GM10847 (cell line): ENCODE results near the gene TMEM151B.
A peak's percentile ranks its signal among the peaks of the same experiment; 100 is the strongest.

Experiments used
- POLR2A ChIP-seq: IDR thresholded peaks from 2 replicates; pipeline ENCODE4 v1.6.1; 2011; ENCODE audit not compliant: insufficient read length; ENCODE audit errors: extremely low read depth

TMEM151B gene

DNA sequence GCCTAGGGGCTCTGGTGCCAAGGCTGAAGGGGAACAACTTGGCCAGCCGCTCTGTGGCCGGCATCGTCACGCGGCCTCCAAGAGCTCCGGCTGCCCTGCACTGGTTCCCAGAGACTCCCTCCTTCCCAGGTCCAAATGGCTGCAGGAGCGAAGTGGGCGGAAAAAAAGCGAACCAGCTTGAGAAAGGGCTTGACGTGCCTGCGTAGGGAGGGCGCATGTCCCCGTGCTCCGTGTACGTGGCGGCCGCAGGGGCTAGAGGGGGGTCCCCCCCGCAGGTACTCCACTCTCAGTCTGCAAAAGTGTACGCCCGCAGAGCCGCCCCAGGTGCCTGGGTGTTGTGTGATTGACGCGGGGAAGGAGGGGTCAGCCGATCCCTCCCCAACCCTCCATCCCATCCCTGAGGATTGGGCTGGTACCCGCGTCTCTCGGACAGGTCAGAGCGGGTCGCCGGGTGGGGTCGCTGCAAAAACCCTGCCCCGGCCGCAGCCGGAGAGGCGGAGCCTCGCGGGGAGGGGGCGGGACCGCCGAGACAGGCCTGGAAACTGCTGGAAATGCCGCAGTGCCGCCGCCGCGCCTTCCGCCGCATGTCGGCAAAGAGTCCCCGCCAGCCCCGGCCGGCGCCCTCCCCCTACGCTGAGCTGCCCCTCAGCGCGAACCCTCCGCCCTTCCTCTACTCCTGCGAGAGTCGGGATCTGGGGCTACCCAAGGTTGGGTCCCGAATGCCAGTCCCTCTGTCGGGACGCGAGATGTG, 24.2 kb upstream of the TMEM151B start:
- TF ChIP-seq POLR2A = no peak

DNA sequence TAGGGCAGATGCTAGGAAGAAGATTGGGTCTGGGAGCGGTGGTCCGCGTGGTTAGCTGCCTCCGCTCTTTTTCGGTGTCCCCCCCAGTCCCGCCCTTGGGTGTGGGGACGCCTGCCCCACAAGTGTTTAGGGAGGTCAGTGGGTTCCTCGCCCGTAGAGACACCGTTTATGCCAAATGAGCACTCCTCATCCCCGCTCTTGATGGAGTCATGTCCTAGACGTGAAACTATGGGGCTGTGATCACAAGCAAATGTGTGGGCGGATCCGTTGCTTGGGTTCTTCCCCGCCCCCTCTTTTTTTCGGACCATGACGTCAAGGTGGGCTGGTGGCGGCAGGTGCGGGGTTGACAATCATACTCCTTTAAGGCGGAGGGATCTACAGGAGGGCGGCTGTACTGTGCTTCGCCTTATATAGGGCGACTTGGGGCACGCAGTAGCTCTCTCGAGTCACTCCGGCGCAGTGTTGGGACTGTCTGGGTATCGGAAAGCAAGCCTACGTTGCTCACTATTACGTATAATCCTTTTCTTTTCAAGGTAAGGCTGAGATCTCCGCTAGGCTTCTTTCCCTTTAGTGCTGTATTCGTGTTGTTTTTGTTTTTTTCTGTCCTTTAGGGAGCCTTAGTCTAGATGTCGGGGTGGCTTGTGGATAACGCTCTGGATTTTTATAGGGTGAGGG, 23.4 kb upstream of the TMEM151B start, which contains the start of gene HSP90AB1:
Gene HSP90AB1 (plus strand): TSS at position 439 of the 675 bp plus-strand sequence. CDS start 1,529 bp downstream, outside the sequence.
- peak; percentile 99 for TF ChIP-seq POLR2A

DNA sequence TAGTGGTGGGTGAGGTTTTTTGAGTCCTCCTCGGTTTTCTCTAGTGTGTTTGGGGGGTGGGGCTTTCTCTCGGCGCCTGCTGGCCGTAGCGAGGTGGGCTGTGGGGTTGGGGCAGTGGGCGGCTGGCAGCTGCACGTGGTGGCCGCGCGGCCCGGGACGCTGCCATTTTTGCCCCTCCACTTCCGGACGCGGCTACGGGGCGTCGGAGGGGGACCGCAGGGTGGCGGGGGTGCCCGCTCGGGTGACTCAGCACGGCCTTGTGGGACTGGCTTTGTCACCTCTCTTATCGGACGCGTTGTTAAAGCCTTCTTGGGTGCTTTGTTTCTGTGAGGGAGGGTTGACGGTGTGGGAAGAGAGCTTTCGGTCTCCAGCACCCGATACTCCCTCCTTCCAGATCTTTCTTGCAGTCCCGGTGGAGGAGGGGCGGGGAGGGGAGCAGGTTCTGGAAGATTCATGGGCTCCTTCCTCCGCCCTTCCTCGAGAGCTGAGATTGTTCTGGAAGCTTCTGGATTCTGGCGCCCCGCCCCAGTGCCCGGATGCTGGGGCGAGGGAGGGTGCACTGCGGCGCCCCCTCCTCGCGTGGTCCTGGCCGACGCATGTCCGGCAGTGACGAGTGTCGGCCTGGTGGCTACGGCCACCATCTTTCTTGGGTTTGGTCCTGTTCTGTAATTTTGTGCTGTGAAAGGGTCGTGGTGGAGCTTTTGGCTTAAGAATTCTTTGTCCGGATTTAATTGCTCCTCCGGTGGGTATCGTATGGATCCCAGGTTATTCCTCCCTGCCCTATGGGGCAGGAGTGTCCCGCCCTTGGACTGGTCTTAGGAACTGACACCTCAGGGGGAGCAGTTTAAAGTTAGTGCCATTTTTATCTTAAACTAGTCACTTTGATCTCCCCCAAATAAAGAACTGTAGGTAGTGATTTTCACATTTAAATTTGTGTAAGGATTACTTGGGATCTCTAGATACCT, 22.6 kb upstream of the TMEM151B start:
- peak; percentile 11 for TF ChIP-seq POLR2A

DNA sequence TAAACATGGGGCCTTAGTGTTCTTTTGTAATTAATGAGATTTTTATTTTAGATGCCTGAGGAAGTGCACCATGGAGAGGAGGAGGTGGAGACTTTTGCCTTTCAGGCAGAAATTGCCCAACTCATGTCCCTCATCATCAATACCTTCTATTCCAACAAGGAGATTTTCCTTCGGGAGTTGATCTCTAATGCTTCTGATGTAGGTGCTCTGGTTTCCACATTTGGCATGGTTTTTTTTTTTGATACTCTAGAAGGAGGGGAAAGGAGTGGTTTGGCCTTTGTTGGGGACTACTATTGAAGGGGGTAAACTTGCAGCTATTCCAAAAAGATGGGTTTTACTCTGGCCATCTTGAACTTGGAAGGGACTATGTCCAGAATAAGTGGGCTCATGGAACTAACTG, 21.7 kb upstream of the TMEM151B start:
- no peak for TF ChIP-seq POLR2A

- no peak for TF ChIP-seq POLR2A
Measured at GRCh38 chr6:44249082-44249748, 21.0 kb upstream of the TMEM151B start.

- no peak for TF ChIP-seq POLR2A
Measured at GRCh38 chr6:44250067-44250717, 20.1 kb upstream of the TMEM151B start.

DNA sequence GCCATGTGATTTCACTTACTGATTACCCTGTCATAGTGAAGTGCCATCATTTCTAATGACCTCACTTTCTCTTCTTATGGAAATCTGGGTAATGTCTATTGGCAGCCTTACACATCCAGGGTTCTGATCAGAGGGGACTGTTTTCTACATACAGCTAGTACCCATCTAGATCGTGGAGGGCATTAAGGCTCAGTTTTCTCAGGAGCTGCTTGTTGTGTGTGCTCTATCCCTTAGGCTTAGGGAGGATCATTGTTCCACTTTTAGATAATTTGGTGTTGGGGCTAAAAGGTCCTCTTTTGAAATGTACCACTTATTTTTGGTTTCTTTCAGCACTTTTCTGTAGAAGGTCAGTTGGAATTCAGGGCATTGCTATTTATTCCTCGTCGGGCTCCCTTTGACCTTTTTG, 19.5 kb upstream of the TMEM151B start:
- TF ChIP-seq POLR2A = no peak

DNA sequence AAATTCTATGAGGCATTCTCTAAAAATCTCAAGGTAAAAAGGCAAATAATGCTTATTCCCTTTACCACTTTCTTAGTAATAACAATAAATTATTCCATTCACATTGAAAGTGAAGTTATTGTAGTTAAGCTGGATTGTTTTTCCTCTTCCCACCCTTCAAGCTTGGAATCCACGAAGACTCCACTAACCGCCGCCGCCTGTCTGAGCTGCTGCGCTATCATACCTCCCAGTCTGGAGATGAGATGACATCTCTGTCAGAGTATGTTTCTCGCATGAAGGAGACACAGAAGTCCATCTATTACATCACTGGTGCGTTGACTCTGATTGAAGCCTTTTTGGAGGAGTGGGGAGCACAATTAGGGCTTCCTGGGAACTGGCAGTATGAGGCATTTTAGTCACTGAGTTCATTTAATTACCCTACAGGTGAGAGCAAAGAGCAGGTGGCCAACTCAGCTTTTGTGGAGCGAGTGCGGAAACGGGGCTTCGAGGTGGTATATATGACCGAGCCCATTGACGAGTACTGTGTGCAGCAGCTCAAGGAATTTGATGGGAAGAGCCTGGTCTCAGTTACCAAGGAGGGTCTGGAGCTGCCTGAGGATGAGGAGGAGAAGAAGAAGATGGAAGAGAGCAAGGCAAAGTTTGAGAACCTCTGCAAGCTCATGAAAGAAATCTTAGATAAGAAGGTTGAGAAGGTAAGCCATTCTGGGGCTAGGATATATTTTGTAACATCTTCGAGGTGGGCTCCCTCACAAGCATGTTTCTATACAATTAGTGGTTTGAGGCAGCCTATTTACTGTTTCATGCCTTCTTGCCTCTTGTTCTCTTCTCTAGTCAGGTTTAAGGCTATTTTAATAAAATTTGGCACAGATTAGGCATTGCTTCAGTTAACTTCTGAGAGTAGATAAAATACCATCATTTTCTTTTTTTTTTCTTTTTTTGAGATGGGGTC, 18.4 kb upstream of the TMEM151B start:
- TF ChIP-seq POLR2A = no peak

DNA sequence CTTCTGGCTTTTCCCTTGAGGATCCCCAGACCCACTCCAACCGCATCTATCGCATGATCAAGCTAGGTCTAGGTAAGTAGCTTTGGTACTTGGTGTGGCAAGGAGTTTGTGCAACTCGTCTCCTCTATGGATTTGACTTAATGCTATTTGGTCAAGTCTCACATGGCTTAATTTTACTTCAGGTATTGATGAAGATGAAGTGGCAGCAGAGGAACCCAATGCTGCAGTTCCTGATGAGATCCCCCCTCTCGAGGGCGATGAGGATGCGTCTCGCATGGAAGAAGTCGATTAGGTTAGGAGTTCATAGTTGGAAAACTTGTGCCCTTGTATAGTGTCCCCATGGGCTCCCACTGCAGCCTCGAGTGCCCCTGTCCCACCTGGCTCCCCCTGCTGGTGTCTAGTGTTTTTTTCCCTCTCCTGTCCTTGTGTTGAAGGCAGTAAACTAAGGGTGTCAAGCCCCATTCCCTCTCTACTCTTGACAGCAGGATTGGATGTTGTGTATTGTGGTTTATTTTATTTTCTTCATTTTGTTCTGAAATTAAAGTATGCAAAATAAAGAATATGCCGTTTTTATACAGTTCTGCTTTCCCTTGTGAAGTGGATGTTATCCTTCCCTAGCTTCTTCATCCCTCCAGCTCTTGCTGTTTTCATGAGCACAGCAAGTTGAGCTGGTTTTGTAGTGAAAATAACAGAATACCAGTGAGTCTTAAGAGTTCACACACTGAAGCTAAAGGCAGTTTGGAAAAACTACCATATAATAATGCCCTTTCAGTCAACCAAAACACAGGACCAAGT, 16.7 kb upstream of the TMEM151B start:
- TF ChIP-seq POLR2A = no peak

DNA sequence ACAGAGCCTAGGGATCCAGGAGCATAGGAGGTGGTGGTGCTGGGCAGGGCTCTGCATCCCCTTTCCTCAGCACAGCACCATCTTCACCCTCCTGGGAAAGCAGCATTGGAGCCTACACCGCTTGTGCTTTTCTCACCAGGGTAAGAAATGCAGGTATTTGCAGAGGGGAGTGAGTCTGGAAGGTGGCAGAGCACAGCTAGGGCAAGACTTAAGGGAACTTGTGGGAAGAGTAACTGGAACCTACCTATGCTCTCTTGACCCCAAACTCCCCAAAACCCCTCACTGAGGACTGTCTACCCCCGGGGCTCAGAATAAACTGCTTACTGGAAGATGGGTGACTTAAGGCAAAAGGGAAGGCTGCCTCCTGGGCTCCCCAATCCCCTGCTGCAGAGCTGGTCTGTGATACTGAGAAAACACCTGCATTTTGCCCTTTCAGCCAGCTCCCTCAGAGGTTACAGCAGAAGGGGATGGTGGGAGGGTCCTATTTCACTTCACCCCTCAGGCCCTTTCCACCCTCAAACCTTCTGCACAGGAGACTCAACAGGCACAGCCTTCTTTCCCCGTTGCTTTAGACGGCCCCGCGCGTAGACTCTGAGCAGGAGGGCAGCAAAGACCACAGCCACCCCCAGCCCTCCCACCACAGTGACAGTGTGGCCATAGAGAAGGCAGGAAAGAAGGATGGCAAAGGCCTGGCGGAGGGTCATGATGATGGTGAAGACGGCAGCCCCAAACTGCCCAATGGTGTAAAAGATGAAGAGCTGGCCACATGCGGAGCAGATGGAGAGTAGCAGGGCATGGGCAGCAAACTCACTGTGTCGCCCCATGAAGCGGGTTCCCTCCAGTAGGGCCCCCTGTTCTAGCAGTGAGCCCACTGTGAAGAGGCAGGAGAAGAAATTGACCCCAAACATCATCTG, 15.8 kb upstream of the TMEM151B start:
- TF ChIP-seq POLR2A = no peak

DNA sequence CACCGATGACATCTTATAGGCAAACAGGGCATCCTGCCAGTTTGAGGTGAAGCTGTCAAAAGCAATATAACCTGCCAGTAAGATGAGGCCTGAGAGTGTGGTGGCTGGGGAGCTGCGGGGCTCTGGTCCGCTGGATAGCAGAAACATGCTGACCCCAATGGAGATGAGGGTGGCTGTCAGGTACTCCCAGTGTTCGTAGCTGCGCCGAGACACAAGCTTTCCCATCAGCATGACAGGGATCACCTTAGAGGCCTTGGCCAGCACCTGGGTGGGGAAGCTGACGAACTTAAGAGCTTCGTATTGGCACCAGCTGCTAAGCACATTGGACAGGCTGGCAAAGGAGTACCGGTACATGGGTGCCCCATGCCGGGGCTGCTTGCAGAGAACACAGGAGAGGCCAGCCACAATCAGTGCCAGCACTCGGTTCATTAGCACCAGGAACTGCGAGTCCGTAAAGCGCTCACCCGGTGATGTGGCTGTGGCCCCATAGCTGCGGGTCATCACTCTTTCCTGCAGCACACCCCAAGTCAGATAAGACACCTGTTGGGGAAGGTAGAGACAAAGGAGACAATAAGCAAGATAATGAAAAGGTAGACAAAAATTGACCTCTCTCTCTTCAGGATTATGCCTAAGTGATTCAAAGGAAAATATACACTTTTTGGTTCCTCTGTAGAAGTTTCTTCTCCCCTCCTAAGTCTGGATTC, 15.0 kb upstream of the TMEM151B start:
- TF ChIP-seq POLR2A = no peak
